Measurements from ENCODE around the gene NKD2.
"Not testable (repeated sequence)": the region's sequence is repeated elsewhere in the genome, so short reads cannot be mapped to it uniquely, and the experiment has no call there.

Gene NKD2

GRCh38 chr5:1008451-1009358 is at the start of gene NKD2:
NKD2 (plus strand) TSS chr5:1008802; CDS start chr5:1009058, 256 bp downstream.
- peak; percentile 22 for DNase-seq (ENCODE audit: low read depth)

GRCh38 chr5:959581-960531 is 48.7 kb upstream of the NKD2 start:
- no peak for DNase-seq (ENCODE audit: low read depth)

DNA sequence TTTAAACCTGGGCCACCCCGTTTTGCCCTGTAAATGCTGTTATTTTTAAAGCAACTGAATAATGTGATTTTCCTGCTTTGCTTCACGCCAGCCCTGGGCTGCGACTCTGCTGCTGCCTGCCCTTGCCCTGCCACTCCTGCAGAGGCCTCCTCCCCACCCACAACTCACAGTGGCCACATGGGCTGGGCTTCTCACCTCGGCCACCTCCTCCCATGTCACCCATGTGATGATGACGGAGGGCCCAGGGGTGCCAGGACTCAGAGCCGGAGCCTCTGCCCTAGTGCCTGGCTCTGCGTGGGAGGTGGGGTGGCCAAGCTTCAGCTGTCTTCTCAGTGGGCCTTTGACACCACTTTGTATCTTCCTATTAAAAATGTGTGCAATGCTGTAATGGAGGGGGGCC is 48.1 kb upstream of the NKD2 start:
- no peak for DNase-seq (ENCODE audit: low read depth)

- no peak for DNase-seq (ENCODE audit: low read depth)
Observed at GRCh38 chr5:961002-961710, 47.4 kb upstream of the NKD2 start.

GRCh38 chr5:961711-962240 is 46.8 kb upstream of the NKD2 start:
- no peak for DNase-seq (ENCODE audit: low read depth)

- DNase-seq (ENCODE audit: low read depth), result no peak
Observed at GRCh38 chr5:962386-962785, 46.2 kb upstream of the NKD2 start.

GRCh38 chr5:962801-963200 is 45.8 kb upstream of the NKD2 start:
- DNase-seq (ENCODE audit: low read depth), result no peak

DNA sequence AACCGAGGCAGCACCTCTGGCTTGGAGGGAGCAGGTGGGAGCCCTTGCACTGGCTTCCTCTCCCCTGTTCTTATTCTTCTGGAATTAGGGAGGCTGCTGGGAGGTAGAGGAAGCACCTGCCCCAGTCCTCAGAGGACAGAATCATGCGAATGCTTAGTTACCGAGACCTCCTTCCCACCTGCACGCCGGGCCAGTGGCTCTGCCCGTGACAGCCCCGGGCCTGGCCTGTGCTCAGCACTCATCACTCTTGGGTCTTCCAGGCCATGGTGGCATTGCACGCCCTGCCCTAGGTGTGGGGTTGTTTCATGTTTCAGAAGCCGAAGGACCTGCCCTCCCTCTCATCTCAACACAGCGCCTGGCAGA is 45.3 kb upstream of the NKD2 start:
- DNase-seq (ENCODE audit: low read depth), result no peak

DNA sequence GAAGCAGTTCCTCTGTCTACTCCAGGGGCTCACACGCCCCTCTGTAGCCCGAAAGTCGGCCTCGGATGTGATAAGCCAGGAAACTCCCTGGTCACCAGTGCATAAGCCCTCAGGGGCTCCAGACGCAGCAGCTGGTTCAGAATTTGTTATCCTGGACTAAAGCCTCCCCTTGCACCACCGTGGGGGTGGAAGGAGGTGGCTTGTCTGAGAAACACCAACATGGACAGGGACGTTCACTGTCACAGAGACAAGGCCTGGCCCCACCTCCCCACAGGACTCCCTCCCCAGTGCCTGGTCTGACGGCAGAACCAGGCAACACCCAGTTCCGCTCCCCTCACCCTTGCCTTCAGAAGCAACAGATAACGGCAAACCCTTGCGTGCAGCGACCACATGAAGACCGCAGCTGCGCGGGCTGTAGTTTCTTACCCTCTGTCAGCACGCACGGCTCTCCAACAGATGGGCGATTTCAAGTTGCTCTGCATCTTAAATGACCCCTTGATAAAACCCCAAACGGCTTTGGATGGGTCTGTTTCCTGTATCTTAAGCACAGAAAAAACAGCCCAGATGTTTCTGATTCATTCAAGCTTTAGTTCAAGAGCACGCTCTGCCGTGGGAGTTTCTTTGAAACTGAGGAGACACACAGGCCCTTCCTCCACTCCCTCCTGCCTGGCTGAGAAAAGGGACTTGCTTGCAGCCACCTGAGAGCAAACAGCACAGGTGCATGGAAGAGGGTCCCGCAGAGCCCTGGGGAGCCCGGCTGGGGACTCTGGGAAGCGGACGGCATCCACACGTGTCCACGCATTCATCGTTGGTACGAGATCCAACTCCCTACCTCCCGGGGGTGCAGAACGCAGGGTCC is 44.7 kb upstream of the NKD2 start:
- DNase-seq (ENCODE audit: low read depth), result peak; percentile 36

DNA sequence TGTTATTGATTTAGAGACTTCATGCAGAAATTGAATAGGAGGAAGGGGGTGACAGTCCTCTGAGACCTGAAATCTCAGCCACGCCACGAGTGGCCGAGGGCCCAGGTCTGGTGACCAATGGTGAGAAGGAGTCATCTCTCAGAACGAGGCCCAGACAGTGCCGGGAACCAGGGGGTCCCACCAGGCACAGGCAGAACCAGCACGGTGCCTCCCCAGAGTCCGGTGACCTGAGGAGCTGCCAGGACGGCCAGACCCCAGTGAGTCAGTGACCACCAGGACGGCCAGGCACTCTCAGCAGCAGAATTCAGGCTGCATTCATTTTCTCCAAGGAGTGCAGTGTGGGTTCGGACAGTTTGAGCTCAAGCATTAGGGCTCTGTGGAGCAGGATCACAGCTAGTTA is 43.8 kb upstream of the NKD2 start:
- DNase-seq (ENCODE audit: low read depth), result no peak

DNA sequence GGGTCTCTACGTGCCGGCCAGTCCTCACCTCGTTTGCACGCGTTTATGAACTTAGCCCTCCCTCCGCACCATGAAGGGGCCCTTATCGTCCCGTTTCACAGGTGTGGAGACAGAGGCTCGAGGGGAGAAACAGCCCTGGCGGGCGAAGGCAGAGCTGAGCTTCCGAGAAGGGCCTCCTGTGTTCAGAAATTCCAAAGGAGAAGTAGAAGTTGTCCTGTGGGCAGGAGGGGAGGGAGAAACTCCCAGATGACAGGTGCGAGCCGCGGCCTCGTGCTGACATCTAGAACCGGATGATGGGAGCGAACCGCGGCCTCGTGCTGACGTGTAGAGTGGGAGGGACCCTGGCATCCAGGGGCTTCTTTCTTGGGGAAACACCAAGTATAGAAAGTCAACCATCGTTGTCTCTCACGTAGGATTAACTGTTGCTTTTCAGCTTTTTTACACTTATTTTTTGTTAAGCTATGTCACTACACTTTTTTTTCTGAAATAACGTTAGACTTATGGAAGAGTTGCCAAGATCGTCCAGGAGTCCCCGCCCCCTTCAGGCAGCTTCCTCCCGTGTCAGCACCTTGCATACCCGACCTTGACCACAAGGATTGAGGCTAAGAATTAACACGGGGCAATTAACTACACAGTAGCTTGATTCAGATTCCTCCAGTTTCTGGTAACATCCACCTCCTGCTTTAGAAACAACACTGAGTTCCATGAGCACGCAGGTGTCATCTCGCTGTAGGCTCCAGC is 42.8 kb upstream of the NKD2 start:
- no peak for DNase-seq (ENCODE audit: low read depth)

- DNase-seq (ENCODE audit: low read depth), result no peak
Observed at GRCh38 chr5:966345-966710, 42.3 kb upstream of the NKD2 start.

GRCh38 chr5:966941-967340 is 41.7 kb upstream of the NKD2 start:
- DNase-seq (ENCODE audit: low read depth), result no peak

DNA sequence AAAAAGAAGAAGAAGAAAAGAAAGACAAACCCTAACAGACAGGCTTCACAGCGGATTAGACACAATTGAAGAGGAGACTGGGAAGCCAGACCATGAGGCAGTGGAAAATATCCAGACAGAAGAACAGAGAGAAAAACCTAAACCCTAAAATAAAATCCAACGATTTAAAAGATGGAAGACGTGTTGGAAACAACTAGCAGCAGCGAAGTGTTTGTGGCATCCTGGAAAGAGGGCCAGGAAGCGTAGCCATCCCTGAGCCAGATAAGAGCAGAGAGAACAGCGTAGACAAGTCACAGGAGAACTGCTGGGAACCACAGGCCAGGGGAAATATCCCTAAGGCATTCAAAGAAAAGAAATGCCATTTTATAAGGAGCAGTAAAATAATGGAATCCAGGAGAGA is 39.7 kb upstream of the NKD2 start:
- no peak for DNase-seq (ENCODE audit: low read depth)

DNA sequence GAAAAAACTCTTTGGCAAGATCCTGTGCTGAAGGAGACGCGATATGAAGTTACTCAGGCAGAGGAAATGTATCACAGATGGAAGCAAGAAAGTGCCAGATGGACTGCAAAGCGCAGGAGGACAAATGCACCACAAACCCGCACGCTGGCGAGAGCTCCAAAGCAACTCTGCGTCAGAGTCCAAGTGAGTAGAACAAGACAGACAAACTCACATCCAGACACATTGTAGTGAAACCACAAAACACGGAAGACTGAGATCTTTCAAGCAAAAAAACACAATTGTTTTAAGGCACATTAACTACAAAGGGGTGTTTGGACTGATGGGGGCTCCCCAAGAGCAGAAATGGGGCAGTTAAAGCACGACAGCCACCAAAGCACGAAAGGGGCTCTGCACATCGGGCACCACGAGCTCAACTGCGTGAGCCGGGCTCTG is 39.2 kb upstream of the NKD2 start:
- DNase-seq (ENCODE audit: low read depth), result no peak

DNA sequence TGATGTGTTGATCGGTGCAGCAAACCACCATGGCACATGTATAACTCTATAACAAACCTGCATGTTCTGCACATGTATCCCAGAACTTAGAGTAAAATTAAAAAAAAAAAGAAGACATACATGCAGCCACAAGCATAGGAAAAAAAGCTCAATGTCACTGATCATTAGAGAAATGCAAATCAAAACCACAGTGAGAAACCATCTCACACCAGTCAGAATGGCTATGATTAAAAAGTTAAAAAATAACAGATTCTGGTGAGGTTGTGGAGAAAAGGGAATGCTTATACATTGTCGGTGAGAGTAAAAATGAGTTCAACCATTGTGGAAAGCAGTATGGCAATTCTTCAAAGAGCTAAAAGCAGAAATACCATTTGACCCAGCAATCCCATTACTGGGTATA is 36.0 kb upstream of the NKD2 start:
- DNase-seq (ENCODE audit: low read depth), result not testable (repeated sequence)

- DNase-seq (ENCODE audit: low read depth), result no peak
Observed at GRCh38 chr5:976849-977751, 31.5 kb upstream of the NKD2 start.

GRCh38 chr5:978054-978453 is 30.5 kb upstream of the NKD2 start:
- DNase-seq (ENCODE audit: low read depth), result no peak

DNA sequence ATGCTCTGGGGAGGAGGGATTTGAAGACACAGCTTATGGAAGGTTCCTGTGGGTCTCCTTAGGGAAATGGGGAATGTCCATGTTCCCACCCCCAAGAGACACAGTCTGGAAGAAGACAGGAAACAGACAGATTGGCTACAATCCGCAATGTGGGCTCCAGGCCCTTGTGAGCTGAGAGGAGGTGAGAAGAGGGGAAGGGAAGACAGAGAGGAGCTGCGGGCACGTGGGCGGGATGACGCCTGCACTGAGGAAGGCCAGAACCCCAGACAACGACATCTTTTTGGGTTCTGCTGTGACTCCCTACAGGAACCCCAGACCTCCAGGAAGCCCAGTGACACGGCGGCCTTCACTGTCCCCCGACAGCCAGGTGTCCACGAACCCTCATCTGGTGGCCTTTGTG is 29.9 kb upstream of the NKD2 start:
- no peak for DNase-seq (ENCODE audit: low read depth)
